ENCODE results near the gene HSP90B1.
A peak's percentile ranks its signal among the peaks of the same experiment; 100 is the strongest.

HSP90B1 gene

GRCh38 chr12:103886195-103886797 is 43.9 kb upstream of the HSP90B1 start:
- no CpG with 5 or more reads among the region's 4 CpGs for WGBS (ENCODE audit: extremely low coverage, insufficient coverage, low lambda C conversion rate)

GRCh38 chr12:103887738-103888137 is 42.5 kb upstream of the HSP90B1 start:
- H3K56ac ChIP-seq (ENCODE audit: low read length): no peak overlapping the region
- no peaks in the 10 kb centered on the region for H3K36me3 ChIP-seq (ENCODE audit: control insufficient read depth, insufficient read depth, low read length)
- no peak overlapping the region for H4K5ac ChIP-seq (ENCODE audit: low read length)
- no peak overlapping the region for H3K4me2 ChIP-seq (ENCODE audit: low read length)
- DNase-seq: no peak
- no peak overlapping the region for H3K18ac ChIP-seq (ENCODE audit: low read length)
- WGBS (ENCODE audit: extremely low coverage, insufficient coverage, low lambda C conversion rate): no CpG with 5 or more reads among the region's 1 CpG
- H2BK15ac ChIP-seq (replicated peaks; ENCODE audit: low read depth): no peak overlapping the region
- H4K8ac ChIP-seq (ENCODE audit: low read depth, low read length): no peak overlapping the region
- H3K4me1 ChIP-seq (ENCODE audit: control insufficient read depth, low read depth, low read length): no peaks in the 10 kb centered on the region
- H2AK5ac ChIP-seq (ENCODE audit: low read length): no peak overlapping the region
- no peak overlapping the region for H3K23ac ChIP-seq (ENCODE audit: low read length)
- H3K79me1 ChIP-seq (ENCODE audit: low read length): no peaks in the 10 kb centered on the region
- no peak overlapping the region for H2BK120ac ChIP-seq (ENCODE audit: low read depth, low read length)
- H3K27me3 ChIP-seq (ENCODE audit: insufficient read depth, low read length, poor library complexity): no peaks in the 10 kb centered on the region
- no peaks in the 10 kb centered on the region for H3K79me2 ChIP-seq (ENCODE audit: control insufficient read depth, insufficient read depth, low read length)
- no peak overlapping the region for H3K4me3 ChIP-seq (ENCODE audit: low read length)
- no peak overlapping the region for H3K9ac ChIP-seq (ENCODE audit: low read length)
- H3K4ac ChIP-seq (ENCODE audit: low read depth, low read length): no peak overlapping the region
- no peak overlapping the region for H2BK5ac ChIP-seq (ENCODE audit: low read length)
- H3K27ac ChIP-seq (ENCODE audit: low read depth, low read length): no peak overlapping the region

More at GRCh38 chr12:103886195-103886797, 43.9 kb upstream of the HSP90B1 start:
- Histone ChIP-seq H3K9ac (ENCODE audit: low read length) (no peak overlapping the region), H3K27me3 (ENCODE audit: insufficient read depth, low read length, poor library complexity) (no peaks in the 10 kb centered on the region), H3K4me2 (ENCODE audit: low read length) (no peak overlapping the region), H2BK5ac (ENCODE audit: low read length) (no peak overlapping the region), H2BK120ac (ENCODE audit: low read depth, low read length) (no peak overlapping the region), H2AK5ac (ENCODE audit: low read length) (no peak overlapping the region), H3K56ac (ENCODE audit: low read length) (no peak overlapping the region), H3K4ac (ENCODE audit: low read depth, low read length) (no peak overlapping the region), H3K79me2 (ENCODE audit: control insufficient read depth, insufficient read depth, low read length) (no peaks in the 10 kb centered on the region), H4K5ac (ENCODE audit: low read length) (no peak overlapping the region), H4K8ac (ENCODE audit: low read depth, low read length) (no peak overlapping the region), H3K4me1 (ENCODE audit: control insufficient read depth, low read depth, low read length) (no peaks in the 10 kb centered on the region), H3K4me3 (ENCODE audit: low read length) (no peak overlapping the region), H3K36me3 (ENCODE audit: control insufficient read depth, insufficient read depth, low read length) (no peaks in the 10 kb centered on the region), H3K23ac (ENCODE audit: low read length) (no peak overlapping the region), H3K79me1 (ENCODE audit: low read length) (no peaks in the 10 kb centered on the region), H3K18ac (ENCODE audit: low read length) (no peak overlapping the region), H3K27ac (ENCODE audit: low read depth, low read length) (no peak overlapping the region), H2BK15ac (replicated peaks; ENCODE audit: low read depth) (no peak overlapping the region)
- no peak for DNase-seq

- no peak overlapping the region for H3K18ac ChIP-seq (ENCODE audit: low read length)
- no CpG with 5 or more reads among the region's 3 CpGs for WGBS (ENCODE audit: extremely low coverage, insufficient coverage, low lambda C conversion rate)
- H4K8ac ChIP-seq (ENCODE audit: low read depth, low read length): no peak overlapping the region
Measured at GRCh38 chr12:103897316-103897715, 32.9 kb upstream of the HSP90B1 start.

GRCh38 chr12:103901518-103902173 is 28.6 kb upstream of the HSP90B1 start:
- Histone ChIP-seq H3K4ac (ENCODE audit: low read depth, low read length) (no peak overlapping the region), H3K9ac (ENCODE audit: low read length) (no peak overlapping the region), H3K18ac (ENCODE audit: low read length) (no peak overlapping the region), H2AK5ac (ENCODE audit: low read length) (no peak overlapping the region), H2BK120ac (ENCODE audit: low read depth, low read length) (no peak overlapping the region), H3K4me2 (ENCODE audit: low read length) (no peak overlapping the region), H3K56ac (ENCODE audit: low read length) (no peak overlapping the region), H2BK15ac (replicated peaks; ENCODE audit: low read depth) (no peak overlapping the region), H3K79me2 (ENCODE audit: control insufficient read depth, insufficient read depth, low read length) (no peaks in the 10 kb centered on the region), H2BK5ac (ENCODE audit: low read length) (no peak overlapping the region), H3K4me1 (ENCODE audit: control insufficient read depth, low read depth, low read length) (no peaks in the 10 kb centered on the region), H4K8ac (ENCODE audit: low read depth, low read length) (no peak overlapping the region), H3K23ac (ENCODE audit: low read length) (peak overlapping the region; percentile 9), H3K27ac (ENCODE audit: low read depth, low read length) (no peak overlapping the region), H3K79me1 (ENCODE audit: low read length) (no peaks in the 10 kb centered on the region), H3K36me3 (ENCODE audit: control insufficient read depth, insufficient read depth, low read length) (no peaks in the 10 kb centered on the region), H3K4me3 (ENCODE audit: low read length) (no peak overlapping the region), H3K27me3 (ENCODE audit: insufficient read depth, low read length, poor library complexity) (no peaks in the 10 kb centered on the region), H4K5ac (ENCODE audit: low read length) (no peak overlapping the region)
- no peak for DNase-seq
- no CpG with 5 or more reads among the region's 7 CpGs for WGBS (ENCODE audit: extremely low coverage, insufficient coverage, low lambda C conversion rate)

More at GRCh38 chr12:103897316-103897715, 32.9 kb upstream of the HSP90B1 start:
- Histone ChIP-seq H3K27ac (ENCODE audit: low read depth, low read length) (no peak overlapping the region), H4K5ac (ENCODE audit: low read length) (no peak overlapping the region), H3K4ac (ENCODE audit: low read depth, low read length) (no peak overlapping the region), H2BK120ac (ENCODE audit: low read depth, low read length) (no peak overlapping the region), H3K4me3 (ENCODE audit: low read length) (no peak overlapping the region), H3K79me1 (ENCODE audit: low read length) (no peaks in the 10 kb centered on the region), H3K56ac (ENCODE audit: low read length) (no peak overlapping the region), H2AK5ac (ENCODE audit: low read length) (no peak overlapping the region), H3K27me3 (ENCODE audit: insufficient read depth, low read length, poor library complexity) (no peaks in the 10 kb centered on the region), H3K36me3 (ENCODE audit: control insufficient read depth, insufficient read depth, low read length) (no peaks in the 10 kb centered on the region), H2BK5ac (ENCODE audit: low read length) (no peak overlapping the region), H3K23ac (ENCODE audit: low read length) (no peak overlapping the region), H3K4me1 (ENCODE audit: control insufficient read depth, low read depth, low read length) (no peaks in the 10 kb centered on the region), H2BK15ac (replicated peaks; ENCODE audit: low read depth) (no peak overlapping the region), H3K4me2 (ENCODE audit: low read length) (no peak overlapping the region), H3K9ac (ENCODE audit: low read length) (no peak overlapping the region), H3K79me2 (ENCODE audit: control insufficient read depth, insufficient read depth, low read length) (no peaks in the 10 kb centered on the region)
- no peak for DNase-seq

- Histone ChIP-seq H3K79me1 (ENCODE audit: low read length) (no peaks in the 10 kb centered on the region), H3K27ac (ENCODE audit: low read depth, low read length) (no peak overlapping the region), H3K27me3 (ENCODE audit: insufficient read depth, low read length, poor library complexity) (no peaks in the 10 kb centered on the region), H3K56ac (ENCODE audit: low read length) (no peak overlapping the region), H3K36me3 (ENCODE audit: control insufficient read depth, insufficient read depth, low read length) (no peaks in the 10 kb centered on the region), H4K8ac (ENCODE audit: low read depth, low read length) (no peak overlapping the region), H3K23ac (ENCODE audit: low read length) (no peak overlapping the region), H3K18ac (ENCODE audit: low read length) (no peak overlapping the region), H3K4me1 (ENCODE audit: control insufficient read depth, low read depth, low read length) (peaks cover 3% of the 10 kb centered on the region), H3K4me2 (ENCODE audit: low read length) (no peak overlapping the region), H3K4ac (ENCODE audit: low read depth, low read length) (no peak overlapping the region), H2BK15ac (replicated peaks; ENCODE audit: low read depth) (no peak overlapping the region), H3K79me2 (ENCODE audit: control insufficient read depth, insufficient read depth, low read length) (no peaks in the 10 kb centered on the region), H4K5ac (ENCODE audit: low read length) (no peak overlapping the region), H3K4me3 (ENCODE audit: low read length) (no peak overlapping the region), H2AK5ac (ENCODE audit: low read length) (no peak overlapping the region), H3K9ac (ENCODE audit: low read length) (no peak overlapping the region), H2BK120ac (ENCODE audit: low read depth, low read length) (no peak overlapping the region), H2BK5ac (ENCODE audit: low read length) (no peak overlapping the region)
- no CpG with 5 or more reads among the region's 1 CpG for WGBS (ENCODE audit: extremely low coverage, insufficient coverage, low lambda C conversion rate)
- no peak for DNase-seq
Measured at GRCh38 chr12:103903993-103904392, 26.2 kb upstream of the HSP90B1 start.
